Fibroblast of the aortic adventitia (primary cell): ENCODE results near the gene TTC4. TPM values are rescaled to one million over a fixed set of nuclear protein-coding genes. Genes with fewer than 3 reads are reported as not detected.

Experiments used
- DNase-seq: peaks from one replicate; pipeline ENCODE4 v3.0.0-alpha.2; 2010; ENCODE audit warnings: low read depth
- H3K4me3 ChIP-seq: 2 replicates; pipeline ENCODE4 v1.5.1; 2011; ENCODE audit warnings: low read depth, mild to moderate bottlenecking, control low read depth, low read length, moderate library complexity
- CTCF ChIP-seq: IDR thresholded peaks from 2 replicates; pipeline ENCODE4 v1.5.1; 2011; ENCODE audit warnings: mild to moderate bottlenecking, low read length, control low read depth, inconsistent platforms; ENCODE audit not compliant: insufficient read depth
- total RNA-seq: library from RNA; depleted of rRNA; stranded (reverse); fragments of >200 nt; gene quantifications from 2 replicates; pipeline ENCODE4 v1.2.3, GENCODE V29; 2012; ENCODE audit warnings: low replicate concordance

The TTC4 gene
- total RNA-seq, 1 donor, result 28.0 TPM

GRCh38 chr1:54678776-54679643, 36.7 kb upstream of the TTC4 start:
- no peak overlapping the region for H3K4me3 ChIP-seq
- no peak for DNase-seq
- TF ChIP-seq CTCF, result no peak

GRCh38 chr1:54679706-54680105, 36.0 kb upstream of the TTC4 start:
- TF ChIP-seq CTCF, result no peak
- no peak overlapping the region for H3K4me3 ChIP-seq
- DNase-seq, result no peak

GRCh38 chr1:54680387-54680786, 35.3 kb upstream of the TTC4 start:
- H3K4me3 ChIP-seq, result no peak overlapping the region
- no peak for DNase-seq
- TF ChIP-seq CTCF, result no peak

GRCh38 chr1:54681358-54681757, 34.3 kb upstream of the TTC4 start:
- no peak overlapping the region for H3K4me3 ChIP-seq
- TF ChIP-seq CTCF, result no peak
- DNase-seq, result no peak

- TF ChIP-seq CTCF, result no peak
- no peak for DNase-seq
- H3K4me3 ChIP-seq, result no peak overlapping the region
These were observed 32.2 kb upstream of the TTC4 start for GRCh38 chr1:54683453-54683852.

GRCh38 chr1:54685335-54685905, 30.2 kb upstream of the TTC4 start:
- H3K4me3 ChIP-seq, result no peak overlapping the region

More at GRCh38 chr1:54685335-54685905, 30.2 kb upstream of the TTC4 start:
- DNase-seq, result no peak
- no peak for TF ChIP-seq CTCF
